ENCODE results near the gene ZNF3.

DNA sequence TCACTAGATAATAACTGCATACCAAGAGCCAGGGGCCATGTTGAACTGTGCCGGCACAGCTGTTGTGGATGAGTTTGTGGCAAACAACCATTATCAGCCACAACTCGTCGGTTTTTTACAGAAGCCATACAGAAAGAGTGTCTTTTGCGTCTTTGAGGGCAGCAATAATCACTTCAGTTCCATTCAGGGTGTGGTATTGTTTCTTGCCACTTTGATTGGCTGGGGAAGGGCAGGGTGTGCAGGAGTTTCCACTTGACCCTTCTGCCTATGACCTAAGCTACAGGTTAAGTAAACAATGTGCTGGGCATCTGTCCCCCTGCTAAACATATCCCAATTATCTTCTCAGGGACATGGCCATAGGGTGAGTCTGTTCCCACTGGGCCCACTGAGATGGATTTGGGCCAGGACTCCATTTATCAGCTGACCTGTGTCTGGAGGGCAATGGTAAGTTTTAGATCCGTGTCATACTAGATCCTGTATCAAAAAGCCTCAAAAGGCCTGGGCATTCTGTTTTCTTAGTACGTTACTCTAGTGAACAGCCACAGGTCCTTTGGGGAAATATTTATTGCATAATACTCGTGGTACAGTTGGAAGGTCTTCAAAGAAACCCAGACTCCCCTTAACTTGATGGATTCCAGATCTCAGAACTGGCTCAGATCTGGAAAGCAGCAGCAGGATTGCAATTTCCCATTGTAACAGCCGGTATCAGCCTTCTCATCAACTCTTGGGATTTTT lies 15.9 kb downstream of the ZNF3 start:
- TF ChIP-seq, protein P1, sequence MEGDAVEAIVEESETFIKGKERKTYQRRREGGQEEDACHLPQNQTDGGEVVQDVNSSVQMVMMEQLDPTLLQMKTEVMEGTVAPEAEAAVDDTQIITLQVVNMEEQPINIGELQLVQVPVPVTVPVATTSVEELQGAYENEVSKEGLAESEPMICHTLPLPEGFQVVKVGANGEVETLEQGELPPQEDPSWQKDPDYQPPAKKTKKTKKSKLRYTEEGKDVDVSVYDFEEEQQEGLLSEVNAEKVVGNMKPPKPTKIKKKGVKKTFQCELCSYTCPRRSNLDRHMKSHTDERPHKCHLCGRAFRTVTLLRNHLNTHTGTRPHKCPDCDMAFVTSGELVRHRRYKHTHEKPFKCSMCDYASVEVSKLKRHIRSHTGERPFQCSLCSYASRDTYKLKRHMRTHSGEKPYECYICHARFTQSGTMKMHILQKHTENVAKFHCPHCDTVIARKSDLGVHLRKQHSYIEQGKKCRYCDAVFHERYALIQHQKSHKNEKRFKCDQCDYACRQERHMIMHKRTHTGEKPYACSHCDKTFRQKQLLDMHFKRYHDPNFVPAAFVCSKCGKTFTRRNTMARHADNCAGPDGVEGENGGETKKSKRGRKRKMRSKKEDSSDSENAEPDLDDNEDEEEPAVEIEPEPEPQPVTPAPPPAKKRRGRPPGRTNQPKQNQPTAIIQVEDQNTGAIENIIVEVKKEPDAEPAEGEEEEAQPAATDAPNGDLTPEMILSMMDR (IDR thresholded peaks at IDR 0.05; ENCODE audit: low read depth, low read length, poor library complexity, severe bottlenecking): no peak
- TF ChIP-seq EZH2phosphoT487 (IDR thresholded peaks at IDR 0.05; ENCODE audit: borderline replicate concordance, low read length): no peak
